Body of pancreas (tissue), 4 donors: ENCODE data around the gene KREMEN1.
"Not testable (repeated sequence)": the region's sequence is repeated elsewhere in the genome, so short reads cannot be mapped to it uniquely, and the experiment has no call there.

ENCODE experiments used
- POLR2A ChIP-seq, 3 donors: fragments of 450-650 bp; IDR thresholded peaks; one replicate each; pipeline ENCODE4 v1.6.1; 2016; ENCODE audit warnings: antibody characterized with exemption in 3 of 3, mild to moderate bottlenecking in 2 of 3
- TF ChIP-seq, protein P1 (sequence below), 7 experiments: fragments of 450-650 bp in 4 of 7; fragments of 200-600 bp in 3 of 7; sonication (generic) in 3 of 7; IDR thresholded peaks; one replicate each; pipeline ENCODE4 v1.5.1; 2016 to 2019; ENCODE audit warnings: antibody characterized with exemption in 7 of 7

DNA sequence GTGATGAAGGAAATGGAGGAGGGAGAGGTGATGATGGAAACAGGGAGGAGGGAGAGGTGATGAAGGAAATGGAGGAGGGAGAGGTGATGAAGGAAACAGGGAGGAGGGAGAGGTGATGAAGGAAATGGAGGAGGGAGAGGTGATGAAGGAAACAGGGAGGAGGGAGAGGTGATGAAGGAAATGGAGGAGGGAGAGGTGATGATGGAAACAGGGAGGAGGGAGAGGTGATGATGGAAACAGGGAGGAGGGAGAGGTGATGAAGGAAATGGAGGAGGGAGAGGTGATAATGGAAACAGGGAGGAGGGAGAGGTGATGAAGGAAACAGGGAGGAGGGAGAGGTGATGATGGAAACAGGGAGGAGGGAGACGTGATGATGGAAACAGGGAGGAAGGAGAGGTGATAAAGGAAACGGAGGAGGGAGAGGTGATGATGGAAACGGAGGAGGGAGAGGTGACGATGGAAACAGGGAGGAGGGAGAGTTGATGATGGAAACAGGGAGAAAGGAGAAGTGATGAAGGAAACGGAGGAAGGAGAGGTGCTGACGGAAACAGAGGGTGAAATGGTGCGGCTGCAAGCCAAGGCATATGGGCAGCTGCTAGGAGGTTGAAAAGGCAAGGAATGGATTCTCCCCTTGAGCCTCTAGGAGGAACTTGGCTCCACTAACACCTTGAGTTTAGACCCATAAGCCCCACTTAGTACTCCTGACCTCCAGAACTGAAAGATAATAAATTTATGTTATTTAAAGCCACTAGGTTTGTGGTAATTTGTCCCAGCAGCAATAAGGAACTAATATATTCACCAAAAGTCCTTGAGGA is 47.5 kb downstream of the KREMEN1 start:
- TF ChIP-seq POLR2A (IDR thresholded peaks at IDR 0.05): not testable (repeated sequence)
- TF ChIP-seq, protein P1, sequence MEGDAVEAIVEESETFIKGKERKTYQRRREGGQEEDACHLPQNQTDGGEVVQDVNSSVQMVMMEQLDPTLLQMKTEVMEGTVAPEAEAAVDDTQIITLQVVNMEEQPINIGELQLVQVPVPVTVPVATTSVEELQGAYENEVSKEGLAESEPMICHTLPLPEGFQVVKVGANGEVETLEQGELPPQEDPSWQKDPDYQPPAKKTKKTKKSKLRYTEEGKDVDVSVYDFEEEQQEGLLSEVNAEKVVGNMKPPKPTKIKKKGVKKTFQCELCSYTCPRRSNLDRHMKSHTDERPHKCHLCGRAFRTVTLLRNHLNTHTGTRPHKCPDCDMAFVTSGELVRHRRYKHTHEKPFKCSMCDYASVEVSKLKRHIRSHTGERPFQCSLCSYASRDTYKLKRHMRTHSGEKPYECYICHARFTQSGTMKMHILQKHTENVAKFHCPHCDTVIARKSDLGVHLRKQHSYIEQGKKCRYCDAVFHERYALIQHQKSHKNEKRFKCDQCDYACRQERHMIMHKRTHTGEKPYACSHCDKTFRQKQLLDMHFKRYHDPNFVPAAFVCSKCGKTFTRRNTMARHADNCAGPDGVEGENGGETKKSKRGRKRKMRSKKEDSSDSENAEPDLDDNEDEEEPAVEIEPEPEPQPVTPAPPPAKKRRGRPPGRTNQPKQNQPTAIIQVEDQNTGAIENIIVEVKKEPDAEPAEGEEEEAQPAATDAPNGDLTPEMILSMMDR (IDR thresholded peaks at IDR 0.05): not testable (repeated sequence)
